Measurements from ENCODE around the gene CAMTA1. TPM values are rescaled to one million over a fixed set of nuclear protein-coding genes. Genes with fewer than 3 reads are reported as not detected.

CAMTA1 gene
- total RNA-seq, 1 experiment from 2014 or later: 102 TPM

DNA sequence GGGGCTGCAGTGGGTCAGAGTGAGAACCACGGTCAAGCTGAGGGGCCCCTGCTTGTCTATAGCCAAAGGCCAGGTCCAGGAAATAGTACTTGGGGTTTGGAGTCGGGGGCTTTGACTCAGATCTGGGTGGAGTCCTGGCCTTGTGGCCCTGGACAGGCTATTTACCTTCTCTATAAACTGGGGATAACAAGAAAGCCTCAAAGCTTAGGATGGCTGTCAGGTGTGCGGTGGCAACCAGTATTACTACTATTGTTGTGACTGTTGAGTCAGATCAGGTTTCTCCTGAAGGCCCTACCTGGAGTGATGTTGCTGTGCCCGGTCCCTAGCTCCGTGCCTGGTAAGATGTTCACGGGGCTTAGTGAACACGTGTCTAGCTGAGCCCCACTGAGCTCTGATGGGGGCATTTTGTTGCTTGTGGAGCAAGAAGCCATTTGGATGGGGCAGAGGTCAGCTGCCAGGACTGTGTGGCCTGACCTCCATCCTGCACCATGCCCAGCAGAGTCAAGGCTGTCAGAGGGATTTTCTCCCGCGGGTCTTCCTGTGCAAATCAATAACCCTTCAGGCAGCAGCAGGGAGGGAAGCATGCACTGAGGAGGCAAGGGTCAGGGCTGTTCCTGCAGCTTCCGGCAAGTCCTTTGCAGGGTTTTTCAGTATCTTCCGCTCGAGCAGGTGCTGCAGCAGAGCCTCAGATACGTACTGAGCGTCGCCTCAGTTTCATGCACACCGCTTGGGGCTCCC, 170.3 kb downstream of the CAMTA1 start:
- H3K27me3 ChIP-seq (ENCODE audit: control insufficient read depth, insufficient read depth, low read length): no peaks in the 10 kb centered on the region
- no peak overlapping the region for H3K4me3 ChIP-seq (ENCODE audit: insufficient read depth, low read depth, low read length)
- H3K36me3 ChIP-seq (replicated peaks; ENCODE audit: control insufficient read depth, insufficient read depth, low read length): no peaks in the 10 kb centered on the region
- peak; percentile 19 for DNase-seq

DNA sequence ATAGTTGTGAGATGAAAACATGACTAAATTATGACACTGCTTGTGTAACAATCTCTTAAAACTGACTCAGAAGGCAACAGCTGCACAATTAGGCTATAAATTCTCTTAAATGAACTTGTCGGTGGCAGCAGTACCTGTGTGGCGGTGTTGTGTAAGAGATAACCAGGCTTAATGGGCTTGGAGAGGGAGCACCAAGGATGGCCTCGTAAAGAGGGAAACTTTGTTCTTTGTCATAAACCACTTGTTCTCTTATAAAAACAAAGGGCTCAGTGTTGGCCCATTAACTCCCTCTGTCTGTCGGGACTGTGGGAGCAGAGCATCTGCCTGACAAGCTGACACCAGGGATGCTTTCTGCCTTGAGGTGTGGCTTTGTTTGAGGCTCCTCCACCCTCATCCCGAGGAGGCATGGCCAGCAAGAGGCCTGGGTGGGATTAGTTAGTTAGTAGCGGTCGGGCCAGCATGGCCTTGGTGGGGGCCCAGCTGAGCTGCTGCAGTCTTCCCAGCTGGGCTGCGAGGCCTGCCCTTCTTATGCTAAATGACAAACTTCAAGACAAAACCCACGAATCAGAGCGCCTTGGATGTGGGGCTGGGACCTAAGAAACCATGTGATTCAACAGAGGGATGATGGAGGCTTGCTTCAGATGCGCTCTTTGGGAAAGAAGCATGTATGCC, 171.4 kb downstream of the CAMTA1 start:
- H3K4me3 ChIP-seq (ENCODE audit: insufficient read depth, low read depth, low read length): no peak overlapping the region
- peak; percentile 80 for DNase-seq
- no peaks in the 10 kb centered on the region for H3K36me3 ChIP-seq (replicated peaks; ENCODE audit: control insufficient read depth, insufficient read depth, low read length)
- no peaks in the 10 kb centered on the region; the same call in 1 of the 2 replicates for H3K27me3 ChIP-seq (ENCODE audit: control insufficient read depth, insufficient read depth, low read length)

DNA sequence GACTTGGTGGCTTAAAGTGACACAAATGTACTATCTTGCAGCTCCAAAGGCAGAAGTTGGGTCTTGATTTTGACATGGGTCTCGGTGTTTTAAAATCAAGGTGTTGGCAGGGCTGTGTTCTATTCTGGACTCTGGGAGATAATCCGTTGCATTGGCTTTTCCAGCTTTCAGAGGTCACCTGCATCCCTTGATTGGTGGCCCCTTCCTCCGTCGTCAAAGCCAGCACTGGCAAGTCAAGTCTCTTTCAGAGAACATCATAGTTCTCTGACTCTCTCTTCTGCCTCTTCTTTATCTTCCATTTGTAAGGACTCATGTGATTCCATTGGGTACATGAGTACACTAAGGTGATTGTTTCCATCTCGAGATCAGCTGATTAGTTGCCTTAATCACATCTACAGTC, 172.1 kb downstream of the CAMTA1 start:
- Histone ChIP-seq H3K27me3 (ENCODE audit: control insufficient read depth, insufficient read depth, low read length) (no peaks in the 10 kb centered on the region; the same call in 1 of the 2 replicates), H3K4me3 (ENCODE audit: insufficient read depth, low read depth, low read length) (no peak overlapping the region), H3K36me3 (replicated peaks; ENCODE audit: control insufficient read depth, insufficient read depth, low read length) (no peaks in the 10 kb centered on the region)
- DNase-seq: no peak

DNA sequence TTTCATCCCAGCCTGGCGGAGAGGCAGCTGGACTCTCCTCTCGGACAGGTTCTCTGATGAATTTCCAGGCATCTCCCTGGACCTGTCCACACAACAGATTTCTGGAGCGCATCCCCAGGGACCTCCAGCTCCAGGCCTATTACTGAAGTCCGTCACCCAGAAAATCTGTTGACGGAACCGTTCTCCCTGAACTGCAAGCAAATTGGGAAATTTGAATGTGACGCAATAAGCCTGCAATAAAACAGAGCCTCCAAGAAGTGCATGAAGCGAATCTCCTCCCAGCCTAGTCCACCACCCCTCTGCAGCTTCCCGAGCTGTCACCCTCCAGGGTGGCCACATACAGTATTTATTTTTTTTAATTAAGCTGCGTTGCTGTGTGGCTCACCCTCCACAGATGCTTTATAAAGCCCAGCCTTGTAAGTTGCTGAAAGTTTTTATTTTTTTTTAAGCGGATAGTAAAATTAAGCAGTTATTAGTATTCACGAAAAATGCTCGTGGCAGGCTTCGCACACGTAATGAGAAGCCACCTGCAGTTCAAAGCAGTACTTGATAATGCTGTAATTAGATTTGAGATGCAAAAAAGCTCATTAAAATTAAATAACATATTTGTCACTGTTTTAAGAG, 173.3 kb downstream of the CAMTA1 start:
- no peaks in the 10 kb centered on the region; the same call in 1 of the 2 replicates for H3K27me3 ChIP-seq (ENCODE audit: control insufficient read depth, insufficient read depth, low read length)
- H3K4me3 ChIP-seq (ENCODE audit: insufficient read depth, low read depth, low read length): no peak overlapping the region

DNA sequence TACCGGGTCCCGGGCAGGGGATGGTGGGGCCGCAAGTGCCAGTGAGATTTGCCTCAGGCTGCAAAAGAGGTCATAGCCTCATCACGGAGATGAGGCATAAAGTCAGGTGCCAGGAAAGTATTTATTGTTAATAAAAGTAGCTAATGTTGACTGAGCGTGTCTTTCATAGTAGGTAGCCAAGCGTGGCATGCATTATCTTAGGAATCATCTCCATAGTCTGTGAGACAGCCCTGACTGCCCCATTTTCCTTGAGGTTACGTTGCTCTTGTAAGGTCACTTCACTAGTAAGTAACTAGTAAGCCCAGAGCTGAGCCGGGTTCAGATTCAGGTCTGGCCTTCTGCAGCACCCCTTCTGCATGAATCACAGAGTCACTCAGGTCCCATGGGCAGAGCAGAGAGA, 174.2 kb downstream of the CAMTA1 start:
- Histone ChIP-seq H3K27me3 (ENCODE audit: control insufficient read depth, insufficient read depth, low read length) (no peaks in the 10 kb centered on the region; the same call in 1 of the 2 replicates), H3K4me3 (ENCODE audit: insufficient read depth, low read depth, low read length) (no peak overlapping the region), H3K36me3 (replicated peaks; ENCODE audit: control insufficient read depth, insufficient read depth, low read length) (no peaks in the 10 kb centered on the region)
- DNase-seq: no peak

More for the DNA sequence above, 173.3 kb downstream of the CAMTA1 start:
- H3K36me3 ChIP-seq (replicated peaks; ENCODE audit: control insufficient read depth, insufficient read depth, low read length): no peaks in the 10 kb centered on the region
- peak; percentile 8 for DNase-seq

DNA sequence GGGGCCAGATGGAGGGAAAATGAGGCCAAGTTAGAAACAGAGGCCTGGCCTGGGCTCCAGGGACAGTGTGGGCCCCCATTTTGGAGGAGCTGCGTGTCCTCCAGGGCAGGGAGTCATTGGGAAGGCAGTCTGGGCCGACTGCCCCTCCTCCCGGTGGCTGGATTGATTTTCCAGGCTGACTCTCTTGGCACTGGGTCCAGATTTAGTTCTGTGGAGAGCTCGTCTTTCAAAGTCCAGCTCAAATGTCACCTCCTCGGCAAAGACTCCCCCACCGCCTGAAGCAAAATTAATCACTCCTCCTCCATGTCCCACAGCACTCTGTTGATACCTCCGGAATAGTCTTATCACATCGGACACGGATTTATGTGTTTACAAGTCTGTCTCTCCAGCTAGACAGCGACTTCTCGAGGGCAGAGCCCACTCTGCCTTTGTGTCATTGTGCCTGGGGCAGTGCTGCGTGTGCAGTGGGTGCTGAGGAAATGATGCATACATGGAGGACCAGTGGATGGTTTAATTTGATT, 175.1 kb downstream of the CAMTA1 start:
- H3K4me3 ChIP-seq (ENCODE audit: insufficient read depth, low read depth, low read length): no peak overlapping the region
- DNase-seq: peak; percentile 16
- H3K27me3 ChIP-seq (ENCODE audit: control insufficient read depth, insufficient read depth, low read length): no peaks in the 10 kb centered on the region; the same call in 1 of the 2 replicates
- no peaks in the 10 kb centered on the region for H3K36me3 ChIP-seq (replicated peaks; ENCODE audit: control insufficient read depth, insufficient read depth, low read length)

DNA sequence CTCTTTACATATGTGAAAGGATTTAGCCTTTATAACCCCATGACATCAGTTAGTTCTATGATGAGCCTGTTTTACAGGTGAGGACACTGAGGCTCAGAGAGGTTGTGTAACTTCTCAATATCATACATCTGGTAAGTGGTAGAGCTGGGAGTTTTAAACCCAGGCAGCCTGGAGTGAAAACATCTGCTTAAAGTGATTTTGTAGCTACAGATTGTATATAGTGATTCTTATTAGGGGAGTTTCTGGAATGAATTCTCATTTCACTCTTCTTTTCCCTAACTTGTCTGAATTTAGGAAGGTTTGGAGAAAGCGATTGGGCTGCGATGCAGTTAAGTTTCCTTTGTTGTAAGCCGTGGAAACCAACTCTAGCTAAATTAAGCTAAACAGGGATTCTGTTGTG, 175.6 kb downstream of the CAMTA1 start:
- no peak overlapping the region for H3K4me3 ChIP-seq (ENCODE audit: insufficient read depth, low read depth, low read length)
- H3K27me3 ChIP-seq (ENCODE audit: control insufficient read depth, insufficient read depth, low read length): no peaks in the 10 kb centered on the region; the same call in 1 of the 2 replicates
- no peaks in the 10 kb centered on the region for H3K36me3 ChIP-seq (replicated peaks; ENCODE audit: control insufficient read depth, insufficient read depth, low read length)
- no peak for DNase-seq

DNA sequence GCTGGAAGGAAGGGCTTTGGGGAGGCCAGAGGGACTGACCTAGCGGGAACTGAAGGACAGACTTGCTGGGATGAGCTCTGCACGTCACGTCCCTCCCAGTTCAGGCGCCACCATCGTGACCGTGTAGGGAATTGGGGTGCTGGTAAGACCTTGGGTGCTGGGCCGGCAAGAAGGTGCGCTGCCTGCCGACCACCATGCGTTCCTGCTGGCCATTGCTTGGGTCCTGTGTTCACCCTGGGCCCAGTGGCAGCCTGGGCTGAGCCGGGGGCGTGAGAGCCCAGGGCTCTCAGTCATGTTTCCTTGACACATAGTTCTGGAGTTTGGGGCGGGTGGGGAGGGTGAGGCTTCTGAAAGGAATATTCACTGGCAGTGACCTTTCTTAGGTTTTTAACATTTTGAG, 176.0 kb downstream of the CAMTA1 start:
- Histone ChIP-seq H3K27me3 (ENCODE audit: control insufficient read depth, insufficient read depth, low read length) (no peaks in the 10 kb centered on the region; the same call in 1 of the 2 replicates), H3K36me3 (replicated peaks; ENCODE audit: control insufficient read depth, insufficient read depth, low read length) (no peaks in the 10 kb centered on the region), H3K4me3 (ENCODE audit: insufficient read depth, low read depth, low read length) (no peak overlapping the region; the same call in 1 of the 2 replicates)
- peak; percentile 37 for DNase-seq

DNA sequence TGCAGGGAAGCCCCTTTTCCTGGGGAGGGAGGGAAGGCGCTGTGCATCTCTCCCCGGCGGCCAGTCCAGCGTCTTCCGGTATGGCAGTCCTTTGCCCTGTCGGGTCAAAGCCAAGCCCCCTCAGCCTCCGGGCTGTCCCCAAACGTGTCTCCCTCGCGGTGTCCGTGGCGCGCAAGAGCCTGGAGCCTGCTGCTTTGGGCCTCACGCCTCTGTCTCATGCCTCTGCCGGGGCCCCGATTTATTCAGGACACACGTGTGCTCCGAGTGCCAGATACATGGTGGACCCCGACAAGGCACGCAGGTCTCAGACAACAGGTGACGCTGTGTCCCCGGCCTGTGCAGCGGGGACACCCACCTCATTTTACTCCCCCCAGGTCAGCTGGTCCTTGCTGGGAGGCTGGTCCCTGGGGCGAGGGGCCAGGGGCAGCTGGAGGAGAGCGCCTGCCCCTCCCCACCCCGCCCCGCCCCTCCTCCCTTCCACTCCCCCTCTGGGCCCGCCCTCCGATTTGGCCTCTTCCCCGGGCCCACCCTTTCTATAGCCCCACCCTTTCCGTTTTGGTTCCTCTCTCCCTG, 176.7 kb downstream of the CAMTA1 start:
- Histone ChIP-seq H3K27me3 (ENCODE audit: control insufficient read depth, insufficient read depth, low read length) (no peaks in the 10 kb centered on the region; the same call in 1 of the 2 replicates), H3K36me3 (replicated peaks; ENCODE audit: control insufficient read depth, insufficient read depth, low read length) (no peaks in the 10 kb centered on the region), H3K4me3 (ENCODE audit: insufficient read depth, low read depth, low read length) (peak overlapping the region; percentile 72)
- DNase-seq: no peak

DNA sequence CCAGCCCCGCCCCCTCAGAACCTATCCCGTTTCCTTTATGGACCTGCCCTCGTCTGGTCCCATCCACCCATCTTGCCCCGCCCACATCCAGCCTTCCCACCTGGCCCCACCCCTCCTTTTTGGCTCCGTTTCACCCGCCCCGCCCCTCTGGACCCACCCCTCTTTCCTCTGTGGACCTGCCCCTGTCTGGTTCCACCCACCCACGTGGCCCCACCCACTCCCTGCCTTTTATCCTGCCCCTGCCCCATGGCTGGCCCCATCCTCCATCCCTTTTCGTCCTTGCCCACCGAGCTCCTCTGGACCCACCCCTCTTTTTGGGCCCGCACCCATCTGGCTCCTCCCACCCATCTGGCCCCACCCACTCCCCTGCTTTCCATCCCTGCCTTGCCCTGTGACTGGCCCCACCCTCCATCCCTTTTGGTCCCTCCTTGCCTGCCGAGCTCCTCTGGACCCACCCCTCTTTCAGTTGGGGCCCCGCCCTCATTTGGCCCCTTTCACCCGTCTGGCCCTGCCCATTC, 177.3 kb downstream of the CAMTA1 start:
- DNase-seq: peak; percentile 95
- Histone ChIP-seq H3K4me3 (ENCODE audit: insufficient read depth, low read depth, low read length) (peak overlapping the region; percentile 8; the same call in 1 of the 2 replicates), H3K36me3 (replicated peaks; ENCODE audit: control insufficient read depth, insufficient read depth, low read length) (no peaks in the 10 kb centered on the region), H3K27me3 (ENCODE audit: control insufficient read depth, insufficient read depth, low read length) (no peaks in the 10 kb centered on the region; the same call in none of the 2 replicates)

DNA sequence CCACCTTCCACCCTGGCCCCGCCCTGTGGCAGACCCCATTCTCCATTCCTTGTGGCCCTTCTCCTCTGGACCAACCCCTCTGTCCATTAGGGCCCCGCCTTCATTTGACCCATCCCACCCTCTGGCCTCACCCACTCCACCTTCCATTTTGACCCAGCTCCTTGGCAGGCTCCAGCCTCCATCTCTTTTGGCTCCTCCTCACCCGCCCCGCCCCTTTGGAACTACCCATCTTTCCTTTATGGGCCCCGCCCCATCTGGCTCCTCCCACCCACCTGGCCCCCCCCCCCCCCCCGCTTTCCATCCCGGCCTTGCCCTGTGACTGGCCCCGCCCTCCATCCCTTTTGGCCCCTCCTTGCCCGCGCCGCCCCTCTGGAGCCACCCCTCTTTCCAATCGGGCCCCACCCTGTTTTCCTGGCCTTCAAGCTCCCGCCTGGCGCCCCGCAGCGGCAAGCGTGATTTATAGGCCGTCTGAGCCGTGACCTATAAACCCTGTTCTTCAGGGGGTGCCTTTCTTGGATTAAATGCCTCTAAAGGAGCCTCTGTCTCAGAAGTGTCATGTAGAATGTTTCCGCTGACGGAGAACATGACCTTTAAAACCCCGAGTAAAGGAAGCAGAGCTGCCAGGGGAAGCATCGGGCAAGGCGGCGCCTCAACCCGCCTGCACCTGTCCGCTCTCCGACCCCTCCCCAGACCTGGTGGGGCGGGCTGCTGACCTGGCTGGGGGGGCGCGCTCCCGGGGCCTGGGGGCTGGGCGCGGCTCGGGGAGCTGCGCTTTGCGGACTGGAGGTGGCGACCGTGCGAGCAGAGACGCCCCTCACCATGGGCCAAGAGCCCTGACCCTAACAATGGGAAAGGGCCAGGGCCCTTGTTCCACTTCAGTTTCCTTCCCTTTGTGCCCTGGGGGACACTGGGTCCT, 178.0 kb downstream of the CAMTA1 start:
- peak; percentile 99 for DNase-seq
- no peaks in the 10 kb centered on the region; the same call in none of the 2 replicates for H3K27me3 ChIP-seq (ENCODE audit: control insufficient read depth, insufficient read depth, low read length)
- no peaks in the 10 kb centered on the region for H3K36me3 ChIP-seq (replicated peaks; ENCODE audit: control insufficient read depth, insufficient read depth, low read length)
- peak overlapping the region; percentile 37 for H3K4me3 ChIP-seq (ENCODE audit: insufficient read depth, low read depth, low read length)

DNA sequence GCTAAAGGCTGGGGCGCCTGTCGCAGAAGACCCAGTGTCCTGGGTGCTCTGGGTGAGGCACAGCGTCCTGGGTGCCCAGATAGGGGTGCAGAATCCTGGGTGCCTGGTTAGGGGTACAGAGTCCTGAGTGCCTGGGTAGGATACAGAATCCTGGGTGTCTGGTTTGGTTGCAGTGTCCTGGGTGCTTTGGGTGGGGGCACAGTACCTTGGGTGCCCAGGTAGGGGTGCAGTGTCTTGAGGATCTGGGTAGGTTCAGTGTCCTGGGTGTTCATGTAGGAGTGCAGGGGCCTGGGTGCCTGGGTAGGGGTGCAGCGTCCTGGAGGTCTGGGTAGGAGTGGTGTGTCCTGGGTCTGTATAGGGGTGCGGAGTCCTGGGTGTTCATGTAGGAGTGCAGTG, 178.7 kb downstream of the CAMTA1 start:
- H3K36me3 ChIP-seq (replicated peaks; ENCODE audit: control insufficient read depth, insufficient read depth, low read length): no peaks in the 10 kb centered on the region
- peak overlapping the region; percentile 37; the same call in 1 of the 2 replicates for H3K4me3 ChIP-seq (ENCODE audit: insufficient read depth, low read depth, low read length)
- H3K27me3 ChIP-seq (ENCODE audit: control insufficient read depth, insufficient read depth, low read length): no peaks in the 10 kb centered on the region; the same call in none of the 2 replicates
- peak; percentile 35 for DNase-seq
